Subcutaneous adipose tissue (tissue), 4 donors: ENCODE results near the gene PCDH20. TPM values are rescaled to one million over a fixed set of nuclear protein-coding genes. Genes with fewer than 3 reads are reported as not detected.

ENCODE experiments used
- total RNA-seq, 4 donors: library from RNA; depleted of rRNA; stranded (reverse); fragments of >200 nt; gene quantifications; one replicate each; pipeline ENCODE4 v1.1.0, GENCODE V29; 2016
- TF ChIP-seq, protein P1 (sequence below): fragments of 450-650 bp; IDR thresholded peaks from one replicate; pipeline ENCODE4 v1.5.1; 2016; ENCODE audit warnings: low read depth, mild to moderate bottlenecking, control low read depth, antibody characterized with exemption, moderate library complexity

Gene PCDH20
- total RNA-seq, 4 donors from 2014 or later: 0.19 to 0.66 (median 0.50) TPM

DNA sequence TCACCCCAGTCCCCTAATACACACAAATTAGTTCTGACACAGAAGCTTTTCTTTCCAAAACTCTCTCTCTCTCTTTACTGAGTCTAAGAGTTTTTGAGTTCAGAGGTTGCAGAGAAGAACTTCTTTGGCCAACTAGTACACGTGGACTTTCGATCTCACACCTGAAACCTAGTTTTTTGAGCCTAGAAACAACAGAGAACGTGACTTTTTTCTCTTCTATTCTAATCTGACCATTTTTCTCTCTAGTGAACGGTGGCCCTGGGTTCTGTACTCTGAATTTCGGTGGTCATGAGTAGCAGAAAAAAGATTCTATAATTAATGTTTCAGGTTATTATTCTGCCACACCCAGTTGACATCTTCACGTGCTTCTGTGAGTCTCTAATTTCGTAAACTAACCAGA lies 24.2 kb downstream of the PCDH20 start:
- TF ChIP-seq, protein P1, sequence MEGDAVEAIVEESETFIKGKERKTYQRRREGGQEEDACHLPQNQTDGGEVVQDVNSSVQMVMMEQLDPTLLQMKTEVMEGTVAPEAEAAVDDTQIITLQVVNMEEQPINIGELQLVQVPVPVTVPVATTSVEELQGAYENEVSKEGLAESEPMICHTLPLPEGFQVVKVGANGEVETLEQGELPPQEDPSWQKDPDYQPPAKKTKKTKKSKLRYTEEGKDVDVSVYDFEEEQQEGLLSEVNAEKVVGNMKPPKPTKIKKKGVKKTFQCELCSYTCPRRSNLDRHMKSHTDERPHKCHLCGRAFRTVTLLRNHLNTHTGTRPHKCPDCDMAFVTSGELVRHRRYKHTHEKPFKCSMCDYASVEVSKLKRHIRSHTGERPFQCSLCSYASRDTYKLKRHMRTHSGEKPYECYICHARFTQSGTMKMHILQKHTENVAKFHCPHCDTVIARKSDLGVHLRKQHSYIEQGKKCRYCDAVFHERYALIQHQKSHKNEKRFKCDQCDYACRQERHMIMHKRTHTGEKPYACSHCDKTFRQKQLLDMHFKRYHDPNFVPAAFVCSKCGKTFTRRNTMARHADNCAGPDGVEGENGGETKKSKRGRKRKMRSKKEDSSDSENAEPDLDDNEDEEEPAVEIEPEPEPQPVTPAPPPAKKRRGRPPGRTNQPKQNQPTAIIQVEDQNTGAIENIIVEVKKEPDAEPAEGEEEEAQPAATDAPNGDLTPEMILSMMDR: no peak

DNA sequence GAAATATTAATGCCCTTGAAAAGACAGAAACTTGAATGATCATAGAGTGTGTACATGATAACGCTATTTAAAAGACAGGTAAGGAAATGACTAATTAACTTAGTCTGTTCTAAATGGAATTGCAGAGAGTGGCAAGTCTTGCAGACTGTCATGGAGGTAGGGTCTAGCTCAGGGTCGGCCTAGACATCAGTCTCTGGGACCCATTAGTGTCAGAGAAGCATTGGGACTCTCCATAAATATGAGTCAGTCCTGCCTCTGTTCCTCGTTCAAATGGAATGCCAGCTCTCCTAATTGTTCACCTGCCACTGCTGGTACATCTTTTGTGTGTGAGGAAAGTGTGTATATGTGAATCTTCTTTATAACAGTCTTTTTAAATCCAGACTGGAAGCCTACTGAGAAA lies 28.0 kb downstream of the PCDH20 start:
- TF ChIP-seq, protein P1: no peak

DNA sequence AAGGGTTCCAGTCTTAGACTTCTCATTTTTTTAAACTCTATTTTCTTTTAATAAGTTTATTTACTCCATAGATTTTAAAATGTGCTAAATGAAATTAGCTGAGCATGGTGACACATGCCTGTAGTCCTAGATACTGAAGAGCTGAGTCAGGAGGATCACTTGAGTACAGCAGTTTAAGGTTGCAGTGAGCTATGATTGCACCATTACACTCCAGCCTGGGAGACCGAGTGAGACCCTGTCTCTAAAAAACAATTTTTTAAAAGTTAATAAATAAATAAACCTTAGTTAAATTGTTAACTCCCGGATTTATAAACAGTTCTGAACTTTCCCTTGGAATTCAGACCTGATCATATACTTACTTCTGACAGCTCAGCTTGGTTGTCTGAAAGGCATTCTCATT lies 32.5 kb downstream of the PCDH20 start:
- TF ChIP-seq, protein P1: no peak

DNA sequence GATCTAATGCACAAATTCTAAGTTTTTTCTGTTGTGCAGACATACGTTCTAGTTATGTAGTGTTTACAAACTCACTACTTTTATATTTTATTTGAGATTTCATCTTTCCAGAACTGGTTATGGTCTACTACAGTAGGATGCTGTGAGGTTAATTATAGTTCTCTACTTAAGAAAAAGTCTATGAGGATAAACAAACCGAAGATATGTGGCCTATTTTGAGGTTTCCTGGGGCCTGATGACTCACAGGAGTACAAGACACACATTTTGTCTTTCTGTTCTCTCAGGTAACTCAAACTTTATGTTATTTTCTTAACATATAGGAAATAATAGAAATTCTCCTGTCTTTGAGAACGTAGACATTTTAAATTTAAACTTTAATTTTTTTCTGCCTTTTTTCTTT lies 45.1 kb downstream of the PCDH20 start:
- TF ChIP-seq, protein P1: no peak

DNA sequence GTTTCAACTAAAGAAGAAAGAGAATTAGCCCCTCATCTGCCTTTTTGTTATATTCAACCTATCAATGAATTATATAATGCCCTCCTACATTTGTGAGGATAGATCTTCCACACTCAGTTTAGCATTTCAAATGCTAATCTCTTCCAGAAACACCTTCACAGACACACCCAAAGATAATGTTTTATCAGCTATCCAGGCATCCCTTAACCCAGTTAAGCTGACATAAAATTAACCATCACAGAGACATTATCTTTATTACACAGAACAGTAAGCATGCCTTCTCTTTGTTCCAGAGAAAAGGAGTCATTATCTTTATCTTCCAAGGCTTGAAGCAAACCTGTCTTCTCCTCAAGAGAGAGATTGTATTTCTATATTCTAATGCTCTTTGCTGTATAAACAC lies 53.1 kb downstream of the PCDH20 start:
- TF ChIP-seq, protein P1: no peak
